ENCODE measurements around the gene KRTAP4-8. TPM values are rescaled to one million over a fixed set of nuclear protein-coding genes. Genes with fewer than 3 reads are reported as not detected.
A peak's percentile ranks its signal among the peaks of the same experiment; 100 is the strongest.
"Not testable (repeated sequence)": the region's sequence is repeated elsewhere in the genome, so short reads cannot be mapped to it uniquely, and the experiment has no call there.

The KRTAP4-8 gene
- polyA plus RNA-seq, 1 of the 3 experiments (the other 2 are of a cell fraction), result not detected

DNA sequence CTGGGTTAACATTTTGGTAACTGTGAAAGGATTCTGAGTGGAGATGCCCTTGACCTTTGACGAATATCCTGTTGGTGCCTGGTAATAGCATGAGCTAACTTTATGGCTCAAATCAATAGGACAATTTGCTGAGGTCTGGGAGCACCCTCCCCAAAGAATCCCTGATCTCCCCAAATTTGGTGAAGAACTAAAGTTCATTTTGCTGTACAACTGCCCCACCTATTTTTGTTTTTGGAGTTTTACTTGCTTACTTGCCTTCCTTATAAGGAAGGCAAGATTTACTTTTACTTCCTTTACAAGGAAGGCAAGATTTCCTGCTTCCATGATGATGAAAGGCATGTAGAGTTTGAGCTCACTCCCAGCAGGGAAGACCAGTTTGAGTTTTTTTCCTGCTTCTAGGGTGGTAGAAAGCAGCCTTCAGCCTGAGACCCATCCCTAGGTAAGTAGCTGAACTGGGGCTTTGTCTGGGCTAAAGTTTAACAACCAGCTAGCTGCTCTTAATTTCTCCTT lies 10.1 kb upstream of the KRTAP4-8 start (continued):
- TF ChIP-seq SIN3A (IDR thresholded peaks at IDR 0.05; ENCODE audit: borderline replicate concordance, low read depth, low read length), result no peak

- H3K9me3 ChIP-seq; H3K4me3 ChIP-seq (ENCODE audit: low read depth in 2 of 2, low read length in 1 of 2); DNase-seq; H3F3A ChIP-seq (replicated peaks; ENCODE audit: insufficient read depth); H3K9me2 ChIP-seq; CTCF ChIA-PET; H3K27ac ChIP-seq (ENCODE audit: low read depth in 2 of 2, low read length in 1 of 2); H3K36me3 ChIP-seq (replicated peaks in 1 of 2; ENCODE audit: control insufficient read depth in 1 of 2, insufficient read depth in 2 of 2, low read length in 1 of 2); H4K20me1 ChIP-seq (ENCODE audit: insufficient read depth); H3K79me2 ChIP-seq (ENCODE audit: insufficient read depth); H3K4me1 ChIP-seq (ENCODE audit: control insufficient read depth in 1 of 2, insufficient read depth in 2 of 2, low read depth in 1 of 2, low read length in 1 of 2); H3K27me3 ChIP-seq (ENCODE audit: insufficient read depth); H3K9ac ChIP-seq; POLR2A ChIA-PET; H2AFZ ChIP-seq (ENCODE audit: low read depth): not testable (repeated sequence)
- 19% methylated on average over 3 of the region's 10 CpGs for WGBS (ENCODE audit: low lambda C conversion rate)
- H3K4me2 ChIP-seq, result peak within 1 kb of the TSS; percentile 40; the same call in 1 of the 2 replicates
These were observed 7.4 kb upstream of the KRTAP4-8 start, which contains the start of gene KRTAP4-9 for GRCh38 chr17:41105347-41105746. TSS of gene KRTAP4-9 (plus strand) at chr17:41105389. CDS start at chr17:41105389, 0 bp downstream.

DNA sequence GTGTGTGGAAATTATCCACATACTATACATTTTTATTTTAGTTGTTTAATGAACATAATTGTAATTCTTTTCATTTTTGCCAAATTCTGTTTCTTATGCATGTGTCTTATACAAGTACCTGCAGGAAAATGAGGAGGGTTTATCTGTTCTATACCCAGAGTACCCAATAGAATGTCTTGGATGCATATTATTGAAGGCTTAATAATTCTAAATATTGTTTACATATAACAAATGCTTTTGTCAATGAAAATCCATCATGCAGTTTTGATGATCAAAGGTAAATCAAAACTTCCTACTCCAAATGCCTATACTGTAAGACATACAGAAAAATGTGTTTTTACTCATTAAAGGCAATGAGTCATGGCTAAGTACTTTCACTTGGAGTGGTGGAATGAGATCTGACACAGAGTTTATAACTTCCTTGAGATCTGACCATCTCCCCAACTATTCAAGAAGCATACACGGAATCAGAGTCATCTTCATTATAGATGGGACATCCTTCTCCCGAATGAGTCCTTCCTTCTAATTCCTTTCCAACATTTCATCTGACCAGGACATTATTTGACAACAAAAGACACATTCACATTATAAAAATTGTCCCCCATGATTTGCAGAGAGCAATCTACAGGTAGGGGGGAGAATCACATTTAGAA lies 6.6 kb upstream of the KRTAP4-8 start:
- CTCF ChIA-PET; H3K4me3 ChIP-seq (ENCODE audit: low read depth in 2 of 2, low read length in 1 of 2); H3K36me3 ChIP-seq (replicated peaks in 1 of 2; ENCODE audit: control insufficient read depth in 1 of 2, insufficient read depth in 2 of 2, low read length in 1 of 2); H3K9me3 ChIP-seq; H3F3A ChIP-seq (replicated peaks; ENCODE audit: insufficient read depth); H4K20me1 ChIP-seq (ENCODE audit: insufficient read depth); H3K27ac ChIP-seq (ENCODE audit: low read depth in 2 of 2, low read length in 1 of 2); H3K79me2 ChIP-seq (ENCODE audit: insufficient read depth); H3K4me1 ChIP-seq (ENCODE audit: control insufficient read depth in 1 of 2, insufficient read depth in 2 of 2, low read depth in 1 of 2, low read length in 1 of 2); DNase-seq; H2AFZ ChIP-seq (ENCODE audit: low read depth); H3K27me3 ChIP-seq (ENCODE audit: insufficient read depth); POLR2A ChIA-PET; H3K9me2 ChIP-seq; H3K9ac ChIP-seq: not testable (repeated sequence)
- TF ChIP-seq EP300 (IDR thresholded peaks at IDR 0.05; ENCODE audit: borderline replicate concordance in 1 of 2, low read depth in 1 of 2, low read length in 1 of 2), result 0 out of 4 replicates have a peak, but pooled peaks of 1 of the 2 experiments have one; percentile 16
- peak; percentile 39 for TF ChIP-seq JUND (IDR thresholded peaks at IDR 0.05)
- TF ChIP-seq TCF12 (IDR thresholded peaks at IDR 0.05), result 0 out of 2 replicates have a peak, but pooled peaks have one; percentile 21
- TF ChIP-seq FOSL2 (IDR thresholded peaks at IDR 0.05; ENCODE audit: borderline replicate concordance, low read depth), result peak; percentile 35; the same call in 1 of the 2 replicates
- TF ChIP-seq, protein P1, sequence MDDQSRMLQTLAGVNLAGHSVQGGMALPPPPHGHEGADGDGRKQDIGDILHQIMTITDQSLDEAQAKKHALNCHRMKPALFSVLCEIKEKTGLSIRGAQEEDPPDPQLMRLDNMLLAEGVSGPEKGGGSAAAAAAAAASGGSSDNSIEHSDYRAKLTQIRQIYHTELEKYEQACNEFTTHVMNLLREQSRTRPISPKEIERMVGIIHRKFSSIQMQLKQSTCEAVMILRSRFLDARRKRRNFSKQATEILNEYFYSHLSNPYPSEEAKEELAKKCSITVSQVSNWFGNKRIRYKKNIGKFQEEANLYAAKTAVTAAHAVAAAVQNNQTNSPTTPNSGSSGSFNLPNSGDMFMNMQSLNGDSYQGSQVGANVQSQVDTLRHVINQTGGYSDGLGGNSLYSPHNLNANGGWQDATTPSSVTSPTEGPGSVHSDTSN (IDR thresholded peaks at IDR 0.05), result peak; percentile 37; the same call in 1 of the 2 replicates
- H3K4me2 ChIP-seq, result peak overlapping the region; percentile 40; the same call in 1 of the 2 replicates
- 2% methylated on average over 2 of the region's 2 CpGs for WGBS (ENCODE audit: low lambda C conversion rate)

GRCh38 chr17:41103896-41104295 lies 6.0 kb upstream of the KRTAP4-8 start:
- H3K27ac ChIP-seq (ENCODE audit: low read depth in 2 of 2, low read length in 1 of 2), result no peak overlapping the region
- ChIA-PET CTCF (no interaction called here), POLR2A (no interaction called here)
- no peak overlapping the region for H3K4me3 ChIP-seq (ENCODE audit: low read depth in 2 of 2, low read length in 1 of 2)
- no peaks in the 10 kb centered on the region for H3K36me3 ChIP-seq (replicated peaks in 1 of 2; ENCODE audit: control insufficient read depth in 1 of 2, insufficient read depth in 2 of 2, low read length in 1 of 2)
- H3F3A ChIP-seq (replicated peaks; ENCODE audit: insufficient read depth), result peaks cover 5% of the 10 kb centered on the region
- peaks cover 0 to 3% of the 10 kb centered on the region in 2 experiments; a peak in 1 of 4 replicates for H3K4me1 ChIP-seq (ENCODE audit: control insufficient read depth in 1 of 2, insufficient read depth in 2 of 2, low read depth in 1 of 2, low read length in 1 of 2)
- DNase-seq, result no peak
- no peak overlapping the region for H3K4me2 ChIP-seq
- no peaks in the 10 kb centered on the region for H3K9me2 ChIP-seq
- H3K9me3 ChIP-seq, result no peaks in the 10 kb centered on the region
- WGBS (ENCODE audit: low lambda C conversion rate), result 55% methylated on average over 1 of the region's 1 CpG
- no peak overlapping the region for H3K9ac ChIP-seq
- no peaks in the 10 kb centered on the region for H4K20me1 ChIP-seq (ENCODE audit: insufficient read depth)
- no peaks in the 10 kb centered on the region for H3K27me3 ChIP-seq (ENCODE audit: insufficient read depth)
- H3K79me2 ChIP-seq (ENCODE audit: insufficient read depth), result no peaks in the 10 kb centered on the region
- H2AFZ ChIP-seq (ENCODE audit: low read depth), result no peak overlapping the region
- TF ChIP-seq, protein P2, sequence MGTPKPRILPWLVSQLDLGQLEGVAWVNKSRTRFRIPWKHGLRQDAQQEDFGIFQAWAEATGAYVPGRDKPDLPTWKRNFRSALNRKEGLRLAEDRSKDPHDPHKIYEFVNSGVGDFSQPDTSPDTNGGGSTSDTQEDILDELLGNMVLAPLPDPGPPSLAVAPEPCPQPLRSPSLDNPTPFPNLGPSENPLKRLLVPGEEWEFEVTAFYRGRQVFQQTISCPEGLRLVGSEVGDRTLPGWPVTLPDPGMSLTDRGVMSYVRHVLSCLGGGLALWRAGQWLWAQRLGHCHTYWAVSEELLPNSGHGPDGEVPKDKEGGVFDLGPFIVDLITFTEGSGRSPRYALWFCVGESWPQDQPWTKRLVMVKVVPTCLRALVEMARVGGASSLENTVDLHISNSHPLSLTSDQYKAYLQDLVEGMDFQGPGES (IDR thresholded peaks at IDR 0.05; ENCODE audit: low read depth, low read length), result no peak
- TF ChIP-seq RXRA (IDR thresholded peaks at IDR 0.05; ENCODE audit: borderline replicate concordance, low read depth) (no peak), CHD2 (IDR thresholded peaks at IDR 0.05; ENCODE audit: low read length, partially characterized antibody) (no peak), GATA2 (CRISPR knock-in tag; IDR thresholded peaks at IDR 0.05) (no peak), FOXJ3 (CRISPR knock-in tag; IDR thresholded peaks at IDR 0.05) (no peak), RFX5 (IDR thresholded peaks at IDR 0.05; ENCODE audit: low read length) (no peak), ELF1 (IDR thresholded peaks at IDR 0.05) (no peak), FOXM1 (IDR thresholded peaks at IDR 0.05; ENCODE audit: low read depth) (no peak)
- TF ChIP-seq, protein P3, sequence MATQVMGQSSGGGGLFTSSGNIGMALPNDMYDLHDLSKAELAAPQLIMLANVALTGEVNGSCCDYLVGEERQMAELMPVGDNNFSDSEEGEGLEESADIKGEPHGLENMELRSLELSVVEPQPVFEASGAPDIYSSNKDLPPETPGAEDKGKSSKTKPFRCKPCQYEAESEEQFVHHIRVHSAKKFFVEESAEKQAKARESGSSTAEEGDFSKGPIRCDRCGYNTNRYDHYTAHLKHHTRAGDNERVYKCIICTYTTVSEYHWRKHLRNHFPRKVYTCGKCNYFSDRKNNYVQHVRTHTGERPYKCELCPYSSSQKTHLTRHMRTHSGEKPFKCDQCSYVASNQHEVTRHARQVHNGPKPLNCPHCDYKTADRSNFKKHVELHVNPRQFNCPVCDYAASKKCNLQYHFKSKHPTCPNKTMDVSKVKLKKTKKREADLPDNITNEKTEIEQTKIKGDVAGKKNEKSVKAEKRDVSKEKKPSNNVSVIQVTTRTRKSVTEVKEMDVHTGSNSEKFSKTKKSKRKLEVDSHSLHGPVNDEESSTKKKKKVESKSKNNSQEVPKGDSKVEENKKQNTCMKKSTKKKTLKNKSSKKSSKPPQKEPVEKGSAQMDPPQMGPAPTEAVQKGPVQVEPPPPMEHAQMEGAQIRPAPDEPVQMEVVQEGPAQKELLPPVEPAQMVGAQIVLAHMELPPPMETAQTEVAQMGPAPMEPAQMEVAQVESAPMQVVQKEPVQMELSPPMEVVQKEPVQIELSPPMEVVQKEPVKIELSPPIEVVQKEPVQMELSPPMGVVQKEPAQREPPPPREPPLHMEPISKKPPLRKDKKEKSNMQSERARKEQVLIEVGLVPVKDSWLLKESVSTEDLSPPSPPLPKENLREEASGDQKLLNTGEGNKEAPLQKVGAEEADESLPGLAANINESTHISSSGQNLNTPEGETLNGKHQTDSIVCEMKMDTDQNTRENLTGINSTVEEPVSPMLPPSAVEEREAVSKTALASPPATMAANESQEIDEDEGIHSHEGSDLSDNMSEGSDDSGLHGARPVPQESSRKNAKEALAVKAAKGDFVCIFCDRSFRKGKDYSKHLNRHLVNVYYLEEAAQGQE (IDR thresholded peaks at IDR 0.05; ENCODE audit: low read depth, low read length), result no peak

Measured in SK-N-SH (cell line).